ENCODE data around the gene GEMIN8. TPM values are rescaled to one million over a fixed set of nuclear protein-coding genes. Genes with fewer than 3 reads are reported as not detected.

Gene GEMIN8
- total and polyA plus RNA-seq, 3 donors from 2014 or later, result 15.9 to 23.6 (median 19.9) TPM

DNA sequence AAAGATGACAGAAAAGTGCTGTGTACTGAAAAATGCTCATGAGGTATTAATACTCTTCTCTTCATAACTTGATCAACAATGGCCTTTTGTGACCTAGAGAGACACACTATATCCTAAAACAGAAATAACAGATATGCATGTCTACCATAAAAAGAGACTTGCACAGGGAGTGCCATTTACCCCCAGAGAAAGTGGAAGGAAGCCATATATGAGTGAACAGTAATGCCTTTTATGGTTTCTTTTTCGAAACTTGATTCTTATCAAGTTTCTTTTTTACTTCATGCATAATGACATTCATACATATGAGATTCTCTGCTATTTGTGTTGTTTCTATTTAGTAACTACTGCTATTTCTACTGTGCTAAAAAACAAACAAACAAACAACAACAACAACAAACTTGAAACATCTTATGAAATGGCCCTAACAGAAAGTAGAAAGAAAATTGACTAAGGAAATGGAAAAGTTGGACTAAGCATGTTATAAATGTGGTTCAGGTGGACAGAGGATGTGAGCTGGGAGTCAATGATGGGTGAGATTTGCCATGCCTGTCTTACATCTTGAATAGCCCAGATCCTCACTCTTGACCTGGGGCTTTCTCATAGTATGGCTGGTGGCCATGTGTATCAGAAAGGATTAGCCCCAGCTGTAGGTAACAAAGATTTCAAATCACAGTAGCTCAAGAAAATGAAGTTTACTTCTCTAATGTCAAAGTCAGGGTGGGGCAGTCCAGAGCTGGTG, 43.8 kb downstream of the GEMIN8 start:
- TF ChIP-seq POLR2A (IDR thresholded peaks at IDR 0.05) (no peak), CTCF (IDR thresholded peaks at IDR 0.05) (no peak)
- WGBS, 2 donors, result 92 to 100% methylated on average over 1 of the region's 1 CpG
- no peaks in the 10 kb centered on the region for H3K9me3 ChIP-seq

GRCh38 chrX:13983734-13984133, 46.0 kb downstream of the GEMIN8 start:
- Histone ChIP-seq H3K27me3 (no peaks in the 10 kb centered on the region), H3K9me3 (no peaks in the 10 kb centered on the region), H3K4me1 (no peaks in the 10 kb centered on the region), H3K36me3 (ENCODE audit: low read depth, missing control alignments) (no peaks in the 10 kb centered on the region), H3K27ac (no peak overlapping the region), H3K4me3 (no peak overlapping the region)
- DNase-seq, result no peak
- WGBS, 2 donors, result 67% methylated on average over 3 of the region's 3 CpGs
- no peak for TF ChIP-seq POLR2A (IDR thresholded peaks at IDR 0.05)
- intact Hi-C loops (cut with DNase I; ENCODE audit: low total_unique reads), result no loop called here

More for the DNA sequence above, 43.8 kb downstream of the GEMIN8 start:
- intact Hi-C loops (cut with DNase I; ENCODE audit: low total_unique reads), result no loop called here
- no peak overlapping the region for H3K4me3 ChIP-seq
- H3K27me3 ChIP-seq, result no peaks in the 10 kb centered on the region
- DNase-seq, result no peak
- H3K36me3 ChIP-seq (ENCODE audit: low read depth, missing control alignments), result no peaks in the 10 kb centered on the region
- H3K27ac ChIP-seq, result no peak overlapping the region
- H3K4me1 ChIP-seq, result no peaks in the 10 kb centered on the region

- intact Hi-C loops (cut with DNase I; ENCODE audit: low total_unique reads), result no loop called here
- no peak for DNase-seq
- TF ChIP-seq POLR2A (IDR thresholded peaks at IDR 0.05) (no peak), CTCF (IDR thresholded peaks at IDR 0.05) (no peak)
- no peaks in the 10 kb centered on the region for H3K36me3 ChIP-seq (ENCODE audit: low read depth, missing control alignments)
- H3K27me3 ChIP-seq, result no peaks in the 10 kb centered on the region
- no peaks in the 10 kb centered on the region for H3K4me1 ChIP-seq
- no peak overlapping the region for H3K4me3 ChIP-seq
- 90 to 94% methylated on average over 4 of the region's 4 CpGs for WGBS, 2 donors
- H3K27ac ChIP-seq, result no peak overlapping the region
- H3K9me3 ChIP-seq, result no peaks in the 10 kb centered on the region
These were observed 61.5 kb downstream of the GEMIN8 start for GRCh38 chrX:13968198-13968597.

GRCh38 chrX:13967636-13968035, 62.1 kb downstream of the GEMIN8 start:
- intact Hi-C loops (cut with DNase I; ENCODE audit: low total_unique reads), result no loop called here
- WGBS, 2 donors, result 92 to 96% methylated on average over 7 to 9 of the region's 9 CpGs
- TF ChIP-seq CTCF (IDR thresholded peaks at IDR 0.05) (no peak), POLR2A (IDR thresholded peaks at IDR 0.05) (no peak)
- H3K36me3 ChIP-seq (ENCODE audit: low read depth, missing control alignments), result no peaks in the 10 kb centered on the region
- no peaks in the 10 kb centered on the region for H3K4me1 ChIP-seq
- no peaks in the 10 kb centered on the region for H3K9me3 ChIP-seq
- H3K4me3 ChIP-seq, result no peak overlapping the region
- H3K27ac ChIP-seq, result no peak overlapping the region
- H3K27me3 ChIP-seq, result no peaks in the 10 kb centered on the region
- DNase-seq, result no peak

DNA sequence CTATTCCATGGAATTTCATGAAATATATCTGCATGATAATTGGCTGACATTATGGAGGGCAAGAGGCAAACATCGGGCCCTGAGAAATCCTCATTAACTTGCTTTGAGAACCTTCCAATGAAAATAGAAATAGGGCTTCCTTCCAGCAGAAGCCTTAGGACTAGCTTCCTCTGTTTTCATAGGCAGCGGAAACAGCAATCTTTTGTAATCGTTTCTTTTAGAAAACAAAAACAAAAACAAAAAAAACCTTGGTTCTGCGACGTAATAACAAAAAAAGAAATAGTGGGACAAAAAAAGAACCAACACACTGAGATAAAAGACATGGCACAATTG, 62.9 kb downstream of the GEMIN8 start:
- 45 to 47% methylated on average over 5 of the region's 5 CpGs for WGBS, 2 donors
- TF ChIP-seq POLR2A (IDR thresholded peaks at IDR 0.05), result no peak
- TF ChIP-seq CTCF (IDR thresholded peaks at IDR 0.05), result no peak
- Histone ChIP-seq H3K4me1 (no peaks in the 10 kb centered on the region), H3K27ac (no peak overlapping the region), H3K9me3 (no peaks in the 10 kb centered on the region), H3K4me3 (no peak overlapping the region), H3K36me3 (ENCODE audit: low read depth, missing control alignments) (no peaks in the 10 kb centered on the region), H3K27me3 (no peaks in the 10 kb centered on the region)
- intact Hi-C loops (cut with DNase I; ENCODE audit: low total_unique reads), result no loop called here
- no peak for DNase-seq
